NCI-H524 (cell line): ENCODE results near the gene THRAP3.

Experiments
- DNase-seq, 2 experiments: peaks; one replicate each; lab custom pipeline; 2025; lab: John Stamatoyannopoulos, UW

Gene THRAP3

GRCh38 chr1:36352910-36353878 is 129.0 kb downstream of the THRAP3 start:
- DNase-seq: no peak

- DNase-seq: no peak
Observed at GRCh38 chr1:36354486-36354885, 130.2 kb downstream of the THRAP3 start.
